T-helper 2 cell treated with Interferon-gamma antibody and Interleukin-4, amounts not matched to agents 100 ng/mL and 5 ng/mL, for 36 hours (primary cell): ENCODE results near the gene CPLANE1. TPM values are rescaled to one million over a fixed set of nuclear protein-coding genes. Genes with fewer than 3 reads are reported as not detected.
"Not testable (repeated sequence)": the region's sequence is repeated elsewhere in the genome, so short reads cannot be mapped to it uniquely, and the experiment has no call there.

Source experiments
- intact Hi-C: fragments of 100-400 bp; cut with micrococcal nuclease; formaldehyde crosslinking; loops from one replicate; pipeline ENCODE4 v1.15.1; 2023
- total RNA-seq: library from RNA; stranded (reverse); gene quantifications from 2 replicates; pipeline ENCODE4 v1.2.3, GENCODE V29; 2022

Gene CPLANE1
- total RNA-seq, 1 donor from 2014 or later = 15.0 TPM

DNA sequence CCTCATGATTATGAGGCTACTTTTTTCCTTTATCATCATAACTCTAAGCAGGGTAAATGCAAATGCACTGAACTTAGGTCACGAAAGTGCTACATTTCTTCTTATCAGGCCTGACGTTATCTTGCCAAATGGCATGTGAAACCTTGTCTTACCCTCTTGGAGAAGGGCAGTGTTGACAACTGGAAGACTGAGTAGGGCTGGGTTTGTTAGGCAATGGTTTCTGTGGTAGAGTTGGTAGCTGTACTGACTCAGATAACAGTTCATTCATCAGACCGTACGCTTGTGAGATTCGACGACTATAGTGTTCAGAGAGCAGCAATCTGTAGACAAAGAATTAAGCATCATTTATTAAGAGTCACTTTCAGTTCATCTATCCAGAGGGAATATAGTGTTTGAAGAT, 127.7 kb downstream of the CPLANE1 start:
- intact Hi-C loops = no loop called here

DNA sequence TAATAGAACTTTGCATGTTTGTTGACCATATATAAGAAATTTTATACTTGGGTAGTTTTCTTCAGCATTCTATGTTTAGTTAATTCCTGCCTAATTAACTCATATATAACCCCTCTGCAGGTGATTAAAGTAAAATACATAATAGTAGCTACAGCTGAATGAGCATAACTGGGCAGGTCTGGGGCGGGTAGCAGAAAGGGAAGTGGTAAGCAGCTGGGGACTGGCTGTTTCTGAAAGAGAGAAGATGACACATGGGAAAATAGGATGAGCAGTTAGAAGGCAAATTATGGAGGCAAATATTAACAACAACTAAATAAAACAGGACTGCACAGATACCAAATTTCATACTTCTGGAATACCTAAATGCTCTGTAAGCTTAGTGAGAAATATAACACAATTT, 128.1 kb downstream of the CPLANE1 start:
- intact Hi-C loops = no loop called here

DNA sequence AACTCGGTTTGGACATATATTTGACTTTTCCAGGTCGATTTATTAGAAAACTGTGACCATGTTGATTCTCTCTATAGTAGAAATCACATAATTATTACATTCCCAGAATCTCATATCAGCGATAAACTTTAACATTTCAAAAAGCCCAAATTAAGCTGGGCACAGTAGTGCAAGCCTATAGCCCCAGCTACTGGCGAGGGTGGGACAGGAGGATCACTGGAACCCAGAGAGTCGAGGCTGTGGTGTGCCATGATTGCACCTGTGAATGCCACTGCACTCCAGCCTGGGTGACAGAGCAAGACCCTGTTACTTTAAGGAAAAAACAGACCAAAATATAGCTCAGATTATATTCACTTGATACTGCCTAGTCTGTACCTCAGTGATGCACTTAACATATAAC, 128.9 kb downstream of the CPLANE1 start:
- intact Hi-C loops = no loop called here

DNA sequence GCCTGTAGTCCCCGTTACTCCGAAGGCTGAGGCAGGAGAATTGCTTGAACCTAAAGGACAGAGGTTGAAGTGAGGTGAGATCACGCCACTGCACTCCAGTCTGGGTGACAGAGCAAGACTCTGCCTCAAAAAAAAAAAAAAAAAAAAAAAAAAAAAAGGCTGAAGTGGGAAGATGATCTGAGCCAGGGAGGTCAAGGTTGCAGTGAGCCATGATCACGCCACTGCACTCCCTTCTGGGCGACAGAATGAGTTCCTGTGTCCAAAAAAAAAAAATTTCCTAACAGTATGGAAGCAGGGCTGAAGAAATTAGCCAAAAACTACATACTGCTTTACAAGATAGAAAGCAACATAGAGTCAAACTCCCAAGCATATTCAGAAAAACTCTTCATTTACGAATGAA, 132.8 kb downstream of the CPLANE1 start:
- intact Hi-C loops = no loop called here

DNA sequence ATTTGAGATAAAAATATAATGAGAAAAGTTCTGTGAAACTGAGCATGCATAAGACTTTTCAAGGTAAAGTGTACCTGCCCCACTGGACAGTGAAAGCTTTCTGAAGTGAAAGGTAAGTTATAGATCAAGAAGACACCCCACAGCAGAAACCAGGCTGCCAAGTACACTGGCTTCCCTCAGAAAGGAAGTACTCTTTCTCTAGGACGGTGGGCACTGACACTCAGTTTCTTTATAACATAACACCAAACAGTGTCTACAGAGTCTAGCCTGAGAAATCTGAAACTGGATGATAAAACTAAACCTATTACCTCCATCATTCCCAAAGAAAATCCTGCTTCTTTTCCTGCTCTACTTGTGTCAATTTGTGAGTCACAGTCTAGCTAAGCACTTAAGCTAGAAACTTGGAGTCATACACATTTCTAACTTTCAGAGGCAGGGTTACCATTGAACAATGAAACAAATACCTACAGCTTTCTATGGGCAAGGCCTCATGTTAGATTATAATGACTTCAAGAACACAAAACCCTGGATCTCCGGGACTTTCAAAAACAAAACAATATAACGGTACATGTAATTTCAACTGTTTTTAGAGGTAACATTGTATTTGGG, 136.7 kb downstream of the CPLANE1 start:
- intact Hi-C loops = loop anchor here (1.0 to 5.0 kb wide), 5 partner anchors 40 to 610 kb away; partner anchors contain the start of gene NUP155

DNA sequence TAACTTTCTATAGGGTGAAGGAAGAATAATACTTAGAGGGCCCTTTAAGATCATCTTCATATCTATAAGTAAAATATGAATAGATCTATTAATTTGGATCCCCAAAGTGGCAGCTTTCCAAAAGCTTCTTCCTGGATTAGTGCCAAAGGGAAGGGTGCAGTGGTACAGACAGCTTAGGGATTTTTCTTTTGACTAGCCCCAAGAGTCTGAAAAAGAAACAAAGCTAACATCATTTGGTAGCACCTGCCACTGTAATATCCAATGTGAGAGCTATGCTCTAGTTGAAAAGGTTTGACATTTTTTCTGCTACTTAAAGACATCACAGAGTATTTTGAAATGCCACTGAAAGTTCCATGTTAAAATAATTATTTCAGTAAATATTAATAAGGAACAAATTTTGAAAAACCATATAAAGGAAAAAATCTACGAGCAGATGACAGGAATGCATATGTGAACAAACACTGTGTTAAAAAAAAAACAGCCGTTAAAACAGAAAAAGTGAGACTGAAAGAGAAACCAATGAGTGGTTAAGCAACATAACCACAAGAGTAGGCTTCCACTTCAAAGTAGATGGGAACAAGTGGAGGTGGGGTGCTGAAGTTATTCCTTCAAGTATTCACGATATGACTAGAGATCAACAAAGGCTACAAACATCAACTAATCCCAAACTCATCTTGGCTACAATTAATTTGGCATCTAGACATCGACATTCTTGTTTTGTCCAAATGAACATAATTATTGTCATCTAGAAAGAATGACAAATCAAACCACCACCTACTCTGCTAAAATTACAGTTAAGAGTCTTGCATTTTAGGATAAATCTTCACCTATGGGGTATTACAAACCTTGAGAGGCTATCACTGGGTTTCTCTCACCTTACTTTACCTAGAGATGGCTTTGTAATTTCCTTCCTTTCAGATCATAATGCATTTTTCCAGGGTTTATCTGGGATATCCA, 137.5 kb downstream of the CPLANE1 start:
- intact Hi-C loops = loop anchor here (1.0 to 5.0 kb wide), 6 partner anchors 39 to 611 kb away; partner anchors contain the start of genes NIPBL and NUP155

DNA sequence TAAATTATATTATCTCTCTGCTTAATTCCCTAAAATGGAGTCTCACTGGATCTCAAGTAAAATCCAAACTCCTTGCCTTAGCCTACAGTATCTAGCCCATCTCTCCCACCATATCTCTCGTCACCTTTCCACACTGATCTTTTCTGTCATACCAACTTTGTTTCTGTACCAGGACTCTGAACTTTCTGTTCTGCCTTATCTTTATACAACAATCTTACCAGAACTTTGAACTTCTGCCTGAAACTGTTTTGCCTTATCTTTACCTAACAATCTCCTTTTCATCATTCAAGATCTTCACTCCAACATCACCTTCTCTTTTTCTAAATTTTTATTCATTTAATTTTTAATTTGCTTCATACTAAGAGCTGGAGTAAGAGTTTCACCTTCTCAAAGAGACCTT, 139.0 kb downstream of the CPLANE1 start:
- intact Hi-C loops = loop anchor here (2.0 to 5.0 kb wide), 5 partner anchors 38 to 612 kb away; partner anchors contain the start of genes NIPBL and NUP155

GRCh38 chr5:37109338-37109737, 139.8 kb downstream of the CPLANE1 start:
- intact Hi-C loops = no loop called here

- intact Hi-C loops = no loop called here
These were observed 145.9 kb downstream of the CPLANE1 start for GRCh38 chr5:37103302-37103701.

GRCh38 chr5:37099267-37099666, 149.9 kb downstream of the CPLANE1 start:
- intact Hi-C loops = not testable (repeated sequence)

GRCh38 chr5:37093795-37094194, 155.4 kb downstream of the CPLANE1 start:
- intact Hi-C loops = not testable (repeated sequence)

DNA sequence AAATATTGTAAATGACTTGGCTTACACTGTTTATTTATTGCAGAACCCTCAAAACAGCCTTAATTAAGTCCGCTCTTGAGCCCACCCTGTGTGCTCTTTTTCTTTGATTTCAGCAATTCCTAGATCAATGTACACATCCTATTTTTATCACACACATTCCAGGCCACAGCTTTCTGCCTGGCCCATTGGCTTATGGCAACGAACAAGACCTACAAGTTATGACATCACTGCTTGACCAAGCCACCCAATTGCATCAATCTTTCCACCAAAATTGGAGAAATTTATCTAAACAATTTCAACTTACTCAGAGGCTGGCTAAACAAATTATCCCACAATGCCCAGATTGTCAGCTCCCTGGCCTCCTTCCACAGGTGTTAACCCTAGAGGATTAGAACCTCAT, 158.4 kb downstream of the CPLANE1 start:
- intact Hi-C loops = no loop called here

GRCh38 chr5:37090123-37090726, 159.0 kb downstream of the CPLANE1 start:
- intact Hi-C loops = no loop called here

DNA sequence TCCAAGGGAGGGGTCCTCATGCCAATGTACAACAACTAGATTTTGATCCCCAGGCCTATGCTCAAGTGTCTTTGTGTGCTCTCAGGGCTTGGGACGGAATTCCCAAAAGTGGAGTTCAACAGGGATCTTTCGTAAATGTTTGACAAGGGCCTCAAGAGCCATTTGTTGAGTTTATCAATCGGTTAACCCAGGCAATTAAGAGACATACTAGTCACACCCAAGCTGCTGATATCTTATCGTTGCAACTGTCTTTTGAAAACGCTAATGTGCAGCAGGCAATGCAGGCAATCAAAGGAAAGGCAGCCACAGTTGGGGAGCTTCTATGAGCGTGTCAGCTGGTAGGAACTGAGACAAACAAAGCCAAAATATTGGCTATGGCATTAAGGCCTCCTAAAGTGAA, 161.2 kb downstream of the CPLANE1 start:
- intact Hi-C loops = no loop called here

DNA sequence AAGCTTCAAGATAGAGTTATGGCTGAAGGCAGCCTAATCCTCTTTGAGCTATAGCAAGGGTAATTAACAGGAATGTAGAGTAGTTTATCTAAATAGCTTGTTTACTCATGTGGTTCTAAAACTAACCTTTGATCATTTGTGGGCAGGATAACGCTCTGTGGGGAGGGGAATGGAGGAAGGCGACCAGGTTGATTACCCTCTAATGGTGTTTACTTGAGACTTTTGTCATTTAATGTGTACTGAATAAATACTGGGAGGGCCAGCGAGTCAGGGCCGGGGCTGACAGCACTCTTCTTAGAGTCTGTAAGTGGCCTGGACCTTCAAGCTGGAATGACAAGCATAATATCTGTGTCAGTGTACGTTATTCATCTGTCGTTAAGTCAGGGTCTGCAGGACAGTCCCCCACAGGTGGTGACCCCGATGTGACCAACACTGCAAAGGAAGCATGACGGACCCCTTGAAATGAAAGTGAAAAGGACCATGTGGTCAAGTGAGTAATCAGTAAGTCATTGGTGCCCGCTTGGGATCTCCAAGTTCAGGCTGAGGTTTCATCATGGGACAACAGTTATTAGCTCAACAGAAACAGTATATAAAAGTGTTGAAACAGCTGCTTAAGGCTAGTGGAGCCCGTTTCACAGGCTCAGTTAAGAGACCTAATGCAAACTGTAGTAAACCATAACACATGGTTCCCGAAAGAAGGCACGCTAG, 162.6 kb downstream of the CPLANE1 start:
- intact Hi-C loops = no loop called here

DNA sequence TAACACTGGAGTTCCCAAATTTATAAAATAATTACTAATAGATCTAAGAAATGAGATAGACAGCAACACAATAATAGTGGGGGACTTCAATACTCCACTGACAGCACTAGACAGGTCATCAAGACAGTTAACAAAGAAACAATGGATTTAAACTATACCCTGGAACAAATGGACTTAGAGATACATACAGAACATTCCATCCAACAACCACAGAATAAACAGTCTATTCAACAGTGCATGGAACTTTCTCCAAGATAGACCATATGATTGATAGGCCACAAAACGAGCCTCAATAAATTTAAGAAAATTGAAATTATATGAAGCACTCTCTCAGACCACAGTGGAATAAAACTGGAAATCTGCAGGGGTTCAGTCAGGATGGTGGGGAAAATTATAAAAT, 163.2 kb downstream of the CPLANE1 start:
- intact Hi-C loops = not testable (repeated sequence)

DNA sequence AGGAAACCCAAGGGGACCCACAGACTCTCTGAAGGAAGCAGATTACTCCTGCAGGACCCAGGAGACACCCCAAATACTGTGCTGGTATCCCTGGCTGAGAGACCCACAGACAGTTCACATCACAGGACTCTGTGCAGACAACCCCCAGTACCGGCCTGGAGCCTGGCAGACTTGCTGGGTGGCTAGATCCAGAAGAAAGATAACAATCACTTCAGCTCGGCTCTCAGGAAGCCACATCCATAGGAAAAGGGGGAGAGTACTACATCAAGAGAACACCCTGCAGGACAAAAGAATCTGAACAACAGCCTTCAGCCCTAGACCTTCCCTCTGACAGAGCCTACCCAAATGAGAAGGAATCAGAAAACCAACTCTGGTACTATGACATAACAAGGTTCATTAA, 166.2 kb downstream of the CPLANE1 start:
- intact Hi-C loops = not testable (repeated sequence)

DNA sequence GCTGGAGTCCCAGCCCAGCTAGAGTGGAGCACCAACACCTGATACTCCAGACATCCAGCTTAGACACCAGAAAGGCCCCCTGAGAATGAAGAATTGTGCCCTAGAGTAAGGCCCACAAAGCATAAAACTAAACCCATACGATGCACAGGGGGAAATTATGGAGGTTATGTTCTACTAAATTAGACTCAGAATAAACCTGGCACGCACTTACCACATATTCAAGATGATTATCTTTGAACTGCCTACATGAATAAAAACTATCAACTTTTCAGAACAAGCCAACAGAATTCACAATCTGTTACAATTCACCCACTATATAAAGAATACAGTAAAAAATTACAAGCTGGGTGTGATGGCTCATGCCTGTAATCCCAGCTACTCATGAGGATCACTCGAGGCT, 168.5 kb downstream of the CPLANE1 start:
- intact Hi-C loops = no loop called here

- intact Hi-C loops = no loop called here
These were observed 172.0 kb downstream of the CPLANE1 start for GRCh38 chr5:37077146-37077545.

DNA sequence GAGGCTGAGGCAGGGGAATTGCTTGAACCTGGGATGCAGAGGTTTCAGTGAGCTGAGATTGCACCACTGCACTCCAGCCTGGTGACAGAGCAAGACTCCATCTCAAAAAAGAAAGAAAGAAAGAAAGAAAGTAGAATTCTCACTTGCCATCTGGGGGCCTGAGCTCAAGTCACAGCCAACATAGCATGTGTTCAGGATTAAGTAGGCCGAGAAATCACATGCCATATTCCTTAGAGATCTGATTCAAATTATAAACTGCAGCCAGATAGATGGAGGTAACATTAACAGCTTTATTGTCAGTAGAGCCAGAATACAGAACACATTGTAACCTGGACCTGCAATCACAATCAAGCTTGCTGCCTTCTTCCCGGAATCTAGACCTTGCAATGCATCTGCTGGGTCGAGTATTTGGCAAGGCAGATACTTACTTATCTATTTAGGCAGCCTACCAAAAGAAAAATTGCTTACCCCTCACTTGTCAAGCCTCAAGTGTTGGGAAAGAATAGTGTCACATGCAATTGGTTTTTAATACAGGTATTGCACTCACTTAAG, 173.7 kb downstream of the CPLANE1 start:
- intact Hi-C loops = no loop called here
